Memory B cell (primary cell): ENCODE measurements around the gene RANBP17.

Experiments used
- ATAC-seq: fragments of 150-1000 bp; cut with Tn5 transposase; 2 replicates; pipeline ENCODE4 v1.10.0; 2021; ENCODE audit warnings: low read depth, mild to moderate bottlenecking, moderate library complexity
- DNase-seq, 2 donors: peaks; one replicate each; pipeline ENCODE4 v3.0.0; 2022; ENCODE audit warnings: low spot score in 2 of 2
- H3K27ac Mint-ChIP-seq: one replicate; pipeline ENCODE4 v1.8.0; 2022; ENCODE audit warnings: mild to moderate bottlenecking, moderate library complexity, mixed read lengths
- H3K27me3 Mint-ChIP-seq: one replicate; pipeline ENCODE4 v1.8.0; 2022; ENCODE audit warnings: mixed read lengths
- H3K36me3 Mint-ChIP-seq: one replicate; pipeline ENCODE4 v1.8.0; 2022; ENCODE audit warnings: mild to moderate bottlenecking, mixed read lengths
- H3K4me1 Mint-ChIP-seq: one replicate; pipeline ENCODE4 v1.8.0; 2022; ENCODE audit warnings: mixed read lengths
- H3K4me3 Mint-ChIP-seq: one replicate; pipeline ENCODE4 v1.8.0; 2022; ENCODE audit warnings: mild to moderate bottlenecking, moderate library complexity, mixed read lengths
- H3K9me3 Mint-ChIP-seq: one replicate; pipeline ENCODE4 v1.8.0; 2022; ENCODE audit warnings: mixed read lengths

The RANBP17 gene

DNA sequence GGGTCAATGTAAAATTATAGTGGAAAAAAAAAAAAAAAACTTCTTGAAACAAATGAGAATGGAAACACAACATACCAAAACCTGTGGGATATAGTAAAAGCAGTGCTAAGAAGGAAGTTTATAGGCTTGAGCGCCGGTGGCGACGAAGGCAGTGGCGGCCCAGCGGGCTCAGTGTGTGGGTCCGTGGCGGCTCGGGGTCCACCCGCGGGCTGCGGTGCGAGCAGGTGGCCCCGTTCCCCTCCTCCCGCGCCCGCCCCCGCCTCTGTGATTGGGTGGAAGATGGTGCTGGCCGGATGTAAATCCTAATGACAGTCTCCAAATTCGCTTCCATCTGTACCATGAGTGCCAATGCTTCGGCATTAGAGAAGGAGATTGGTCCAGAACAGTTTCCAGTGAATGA is 389.7 kb downstream of the RANBP17 start:
- Mint-ChIP-seq H3K9me3 (peaks cover 11% of the 10 kb centered on the region), H3K27me3 (peaks cover 4% of the 10 kb centered on the region), H3K36me3 (no peaks in the 10 kb centered on the region), H3K4me1 (no peaks in the 10 kb centered on the region), H3K4me3 (no peak overlapping the region), H3K27ac (no peak overlapping the region)
- ATAC-seq (no peak), DNase-seq (no peak)

DNA sequence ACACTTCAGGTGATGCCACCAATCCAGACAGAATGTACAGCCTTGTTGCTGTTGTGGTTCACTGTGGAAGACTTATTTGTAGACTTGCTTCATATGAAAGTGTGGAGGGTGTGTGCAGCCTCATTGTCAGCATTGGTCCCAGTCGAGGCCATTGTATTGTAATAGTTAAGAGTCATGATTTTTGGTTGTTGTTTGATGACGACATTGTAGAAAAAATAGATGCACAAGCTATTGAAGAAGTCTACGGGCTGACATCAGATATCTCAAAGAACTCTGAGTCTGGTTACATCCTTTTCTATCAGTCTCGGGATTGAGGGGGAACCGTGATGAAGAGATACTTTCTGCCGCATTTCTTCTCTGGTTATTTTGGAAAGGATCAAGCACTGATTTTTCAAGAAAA is 390.9 kb downstream of the RANBP17 start:
- Mint-ChIP-seq H3K27ac (no peak overlapping the region), H3K4me1 (no peaks in the 10 kb centered on the region), H3K4me3 (no peak overlapping the region), H3K9me3 (peaks cover 9% of the 10 kb centered on the region), H3K27me3 (peaks cover 2% of the 10 kb centered on the region), H3K36me3 (no peaks in the 10 kb centered on the region)
- ATAC-seq (no peak), DNase-seq (no peak)

DNA sequence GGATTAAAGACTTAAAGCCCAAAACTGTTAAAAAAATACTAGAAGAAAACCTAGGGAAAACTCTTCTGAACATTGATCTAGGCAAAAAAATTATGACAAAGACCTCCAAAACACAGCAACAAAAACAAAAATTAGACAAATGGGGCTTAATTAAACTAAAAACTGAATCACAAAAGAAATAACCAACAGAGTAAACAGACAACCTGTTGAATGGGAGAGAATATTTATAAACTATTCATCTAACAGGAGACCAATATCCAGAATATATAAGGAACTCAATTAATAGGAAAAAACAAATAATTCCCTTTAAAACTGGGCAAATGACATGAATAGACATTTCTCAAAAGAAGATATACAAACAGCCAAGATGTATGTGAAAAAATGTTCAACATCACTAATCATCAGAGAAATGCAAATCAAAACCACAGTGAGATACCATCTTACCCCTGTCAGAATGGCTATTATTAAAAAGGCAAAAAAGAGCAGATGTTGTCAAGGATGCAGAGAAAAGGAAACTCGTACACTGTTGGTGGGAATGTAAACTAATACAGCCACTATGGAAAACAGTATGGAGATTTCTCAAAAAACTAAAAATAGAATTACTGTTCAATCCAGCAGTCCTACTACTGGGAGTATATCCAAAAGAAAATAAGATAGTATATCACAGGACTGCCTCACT is 397.1 kb downstream of the RANBP17 start:
- H3K4me1 Mint-ChIP-seq = no peaks in the 10 kb centered on the region
- ATAC-seq = no peak
- no peaks in the 10 kb centered on the region for H3K27me3 Mint-ChIP-seq
- H3K27ac Mint-ChIP-seq = no peak overlapping the region
- no peak for DNase-seq
- no peaks in the 10 kb centered on the region for H3K36me3 Mint-ChIP-seq
- H3K4me3 Mint-ChIP-seq = no peak overlapping the region
- H3K9me3 Mint-ChIP-seq = no peaks in the 10 kb centered on the region

DNA sequence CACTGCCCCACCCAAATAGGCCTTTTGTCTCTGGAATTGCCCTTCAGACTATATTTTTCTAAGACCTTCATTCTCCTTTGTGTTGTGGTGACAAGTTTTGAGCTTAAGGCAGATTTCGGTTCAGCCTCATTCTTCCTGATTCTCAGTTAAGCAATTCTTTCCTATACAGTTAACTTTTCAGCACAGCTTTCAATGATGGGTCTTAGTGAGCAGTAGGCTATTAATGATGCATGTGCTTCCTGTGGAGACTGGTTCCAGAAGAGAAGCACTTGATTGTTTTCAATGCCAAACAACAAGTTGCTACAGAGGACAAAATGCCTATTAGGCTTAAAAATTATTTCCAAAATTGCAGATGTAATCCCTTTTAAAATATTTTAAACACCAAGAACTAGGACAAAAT is 399.5 kb downstream of the RANBP17 start:
- Mint-ChIP-seq H3K4me3 (no peak overlapping the region), H3K9me3 (no peaks in the 10 kb centered on the region), H3K27ac (no peak overlapping the region), H3K4me1 (no peaks in the 10 kb centered on the region), H3K36me3 (no peaks in the 10 kb centered on the region), H3K27me3 (peaks cover 3% of the 10 kb centered on the region)
- no peak for DNase-seq
- ATAC-seq = no peak

DNA sequence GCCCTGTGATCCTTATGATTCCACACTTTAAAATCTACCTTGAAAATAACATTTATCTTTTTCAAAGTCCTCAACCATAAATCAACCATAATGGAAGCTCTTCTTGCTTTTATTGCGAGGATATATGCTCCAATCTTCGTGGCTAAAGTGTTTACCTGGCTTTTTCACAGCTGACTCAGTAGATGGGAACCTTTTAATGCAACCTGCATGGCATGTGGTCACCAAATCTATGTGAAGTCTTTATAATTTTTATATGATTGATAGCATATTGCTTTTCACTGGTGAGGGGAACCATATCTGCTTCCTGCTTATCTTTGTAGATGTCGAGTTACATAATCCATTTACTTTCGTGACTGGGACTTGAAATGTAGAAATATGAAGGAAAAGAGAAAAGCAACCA is 400.1 kb downstream of the RANBP17 start:
- H3K4me3 Mint-ChIP-seq = no peak overlapping the region
- ATAC-seq (no peak), DNase-seq (no peak)
- peaks cover 3% of the 10 kb centered on the region for H3K27me3 Mint-ChIP-seq
- H3K4me1 Mint-ChIP-seq = no peaks in the 10 kb centered on the region
- H3K27ac Mint-ChIP-seq = no peak overlapping the region
- no peaks in the 10 kb centered on the region for H3K36me3 Mint-ChIP-seq
- H3K9me3 Mint-ChIP-seq = no peaks in the 10 kb centered on the region

DNA sequence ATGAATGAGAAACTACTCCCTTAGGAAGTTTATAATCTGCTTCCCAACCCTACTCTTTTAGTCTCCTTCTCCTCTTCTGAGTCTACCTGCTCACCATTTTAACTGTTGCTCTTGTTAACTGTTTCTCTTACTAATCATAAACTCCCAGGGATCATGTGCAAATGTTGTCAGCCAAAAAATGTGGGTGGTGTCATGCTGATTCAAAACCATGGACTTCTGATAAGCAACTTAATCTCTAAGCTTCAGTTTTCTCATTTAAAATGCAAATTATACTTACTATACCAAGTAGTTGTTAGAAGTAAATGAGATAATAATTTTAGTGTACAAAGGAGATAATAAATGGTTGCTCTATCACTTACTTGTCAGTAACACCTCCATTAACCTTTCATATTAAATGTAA is 401.4 kb downstream of the RANBP17 start:
- DNase-seq (no peak), ATAC-seq (no peak)
- Mint-ChIP-seq H3K4me1 (no peaks in the 10 kb centered on the region), H3K9me3 (no peaks in the 10 kb centered on the region), H3K27me3 (peaks cover 3% of the 10 kb centered on the region), H3K36me3 (no peaks in the 10 kb centered on the region), H3K27ac (no peak overlapping the region), H3K4me3 (no peak overlapping the region)

DNA sequence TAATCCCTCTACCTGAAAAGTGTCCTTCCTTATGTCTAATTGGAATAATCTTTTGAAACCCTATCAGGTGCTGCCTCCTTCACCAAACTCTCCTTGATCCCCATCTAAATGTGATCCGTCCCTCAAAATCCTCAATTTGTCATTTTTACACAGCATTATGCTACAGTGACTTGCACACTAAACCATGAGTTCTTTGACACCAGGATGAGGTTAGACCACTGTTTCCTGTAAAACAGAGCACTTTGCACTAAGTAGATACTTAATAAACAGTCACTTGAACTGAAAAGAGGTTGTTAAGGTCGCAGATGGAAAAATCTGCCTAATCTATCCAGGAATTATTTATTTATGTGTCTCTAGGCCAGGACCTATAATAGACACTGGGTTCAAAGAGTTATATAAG is 403.0 kb downstream of the RANBP17 start:
- no peak for DNase-seq
- ATAC-seq = no peak
- Mint-ChIP-seq H3K9me3 (no peaks in the 10 kb centered on the region), H3K27me3 (peaks cover 3% of the 10 kb centered on the region), H3K4me3 (no peak overlapping the region), H3K36me3 (no peaks in the 10 kb centered on the region), H3K27ac (no peak overlapping the region), H3K4me1 (no peaks in the 10 kb centered on the region)

DNA sequence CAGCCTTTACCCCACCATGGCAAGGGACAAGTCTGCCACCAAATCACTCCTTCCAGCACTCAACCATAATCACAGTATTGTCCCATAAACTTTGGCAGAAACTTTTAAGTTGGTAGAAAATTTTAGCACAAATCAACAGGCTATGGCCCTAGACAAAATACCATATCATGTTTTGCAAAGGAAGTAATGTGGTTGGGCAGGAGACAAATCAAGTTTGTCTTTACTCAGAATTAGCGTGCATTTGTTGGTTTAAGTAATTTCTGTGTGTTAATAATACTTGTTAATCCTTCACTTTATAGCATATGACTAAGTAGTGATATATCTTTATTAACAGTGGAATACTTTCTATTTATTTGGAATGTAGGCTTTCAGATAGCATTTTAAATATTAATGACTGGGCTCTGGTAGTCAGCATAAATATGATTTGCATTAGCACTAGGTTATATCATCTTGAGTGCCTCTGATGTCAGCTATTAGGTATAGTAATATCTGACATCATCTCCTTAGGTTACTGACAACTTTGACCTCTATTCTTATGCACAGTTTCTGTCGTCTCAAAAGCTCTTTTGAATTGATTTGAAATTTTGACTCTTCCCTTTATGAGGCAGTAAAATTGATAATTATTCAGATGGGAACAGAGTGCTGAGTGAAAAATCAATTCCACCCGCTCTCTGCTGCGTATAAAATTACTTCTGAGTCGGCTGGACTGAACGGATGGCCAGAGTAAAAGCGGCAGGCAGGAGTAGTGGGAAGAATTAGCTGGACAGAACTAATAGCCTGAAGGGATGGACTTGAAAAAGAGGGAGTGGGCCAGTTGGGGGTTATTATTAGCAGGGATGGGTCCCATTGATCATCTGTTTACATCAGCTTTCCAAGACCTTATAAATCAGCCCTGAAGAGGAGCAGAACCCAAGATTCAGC is 407.1 kb downstream of the RANBP17 start:
- H3K27ac Mint-ChIP-seq = no peak overlapping the region
- H3K4me1 Mint-ChIP-seq = no peaks in the 10 kb centered on the region
- H3K36me3 Mint-ChIP-seq = peaks cover 3% of the 10 kb centered on the region
- H3K9me3 Mint-ChIP-seq = peaks cover 5% of the 10 kb centered on the region
- peaks cover 9% of the 10 kb centered on the region for H3K27me3 Mint-ChIP-seq
- ATAC-seq (no peak), DNase-seq (no peak)
- no peak overlapping the region for H3K4me3 Mint-ChIP-seq

DNA sequence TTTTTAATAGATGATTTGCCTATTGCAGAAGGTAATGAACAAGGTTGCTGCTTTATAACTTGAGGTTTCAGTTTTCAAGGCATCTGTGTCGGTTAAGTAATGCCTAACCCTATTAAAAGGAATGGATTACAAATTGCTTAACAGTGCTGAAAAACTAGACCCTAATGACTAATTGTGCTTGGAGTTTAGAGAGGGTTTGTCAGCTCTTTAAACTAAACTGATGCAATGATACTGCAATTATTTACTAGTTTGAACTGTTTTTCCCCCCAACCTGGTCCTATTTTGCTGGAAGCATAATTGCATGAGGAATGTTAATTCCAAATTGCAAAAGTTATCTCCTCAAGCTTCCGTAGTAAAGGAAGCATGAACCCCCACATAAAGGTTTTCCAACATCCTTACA is 407.9 kb downstream of the RANBP17 start:
- Mint-ChIP-seq H3K36me3 (peaks cover 3% of the 10 kb centered on the region), H3K27me3 (peaks cover 8% of the 10 kb centered on the region), H3K4me3 (no peak overlapping the region), H3K4me1 (no peaks in the 10 kb centered on the region), H3K27ac (no peak overlapping the region), H3K9me3 (peaks cover 5% of the 10 kb centered on the region)
- DNase-seq (no peak), ATAC-seq (no peak)

DNA sequence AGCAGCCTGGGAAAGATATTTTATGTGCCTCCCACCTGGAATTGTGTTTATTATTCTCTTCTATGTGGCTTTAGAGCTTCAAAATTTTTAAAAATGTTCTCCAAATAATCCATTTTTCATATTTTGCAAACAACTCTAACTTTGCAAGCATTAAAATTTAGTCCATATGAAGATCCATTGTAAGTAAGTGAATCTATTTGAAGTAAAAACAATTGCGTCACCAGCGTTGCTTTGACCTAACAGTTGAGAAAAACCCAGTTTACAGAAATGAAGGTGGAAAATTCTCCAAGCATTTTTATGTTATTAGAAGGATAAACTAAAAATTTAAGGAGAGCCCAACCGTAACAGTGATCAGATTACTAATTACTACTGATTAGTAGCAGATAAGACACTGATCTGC is 408.3 kb downstream of the RANBP17 start:
- Mint-ChIP-seq H3K4me1 (no peaks in the 10 kb centered on the region), H3K27ac (no peak overlapping the region), H3K4me3 (no peak overlapping the region), H3K36me3 (peaks cover 3% of the 10 kb centered on the region), H3K27me3 (peaks cover 6% of the 10 kb centered on the region), H3K9me3 (peaks cover 5% of the 10 kb centered on the region)
- no peak for DNase-seq
- ATAC-seq = no peak

DNA sequence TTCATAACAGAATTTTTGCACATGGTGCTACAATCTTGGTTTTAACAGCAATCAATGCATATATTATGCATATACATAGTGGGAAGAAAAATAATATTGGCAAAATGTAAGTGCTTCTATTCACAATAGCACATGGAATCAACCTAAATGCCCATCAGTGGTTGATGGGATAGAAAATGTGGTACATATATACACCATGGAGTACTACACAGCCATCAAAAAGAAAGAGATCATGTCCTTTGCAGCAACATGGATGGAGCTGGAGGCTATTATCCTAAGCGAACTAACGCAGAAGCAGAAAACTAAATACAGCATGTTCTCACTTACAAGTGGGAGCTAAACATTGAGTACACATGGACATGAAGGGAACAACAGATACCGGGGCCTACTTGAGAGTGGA is 410.0 kb downstream of the RANBP17 start:
- Mint-ChIP-seq H3K4me3 (no peak overlapping the region), H3K27me3 (peaks cover 6% of the 10 kb centered on the region), H3K36me3 (peaks cover 3% of the 10 kb centered on the region), H3K4me1 (no peaks in the 10 kb centered on the region), H3K9me3 (peaks cover 5% of the 10 kb centered on the region), H3K27ac (no peak overlapping the region)
- ATAC-seq (no peak), DNase-seq (no peak)

DNA sequence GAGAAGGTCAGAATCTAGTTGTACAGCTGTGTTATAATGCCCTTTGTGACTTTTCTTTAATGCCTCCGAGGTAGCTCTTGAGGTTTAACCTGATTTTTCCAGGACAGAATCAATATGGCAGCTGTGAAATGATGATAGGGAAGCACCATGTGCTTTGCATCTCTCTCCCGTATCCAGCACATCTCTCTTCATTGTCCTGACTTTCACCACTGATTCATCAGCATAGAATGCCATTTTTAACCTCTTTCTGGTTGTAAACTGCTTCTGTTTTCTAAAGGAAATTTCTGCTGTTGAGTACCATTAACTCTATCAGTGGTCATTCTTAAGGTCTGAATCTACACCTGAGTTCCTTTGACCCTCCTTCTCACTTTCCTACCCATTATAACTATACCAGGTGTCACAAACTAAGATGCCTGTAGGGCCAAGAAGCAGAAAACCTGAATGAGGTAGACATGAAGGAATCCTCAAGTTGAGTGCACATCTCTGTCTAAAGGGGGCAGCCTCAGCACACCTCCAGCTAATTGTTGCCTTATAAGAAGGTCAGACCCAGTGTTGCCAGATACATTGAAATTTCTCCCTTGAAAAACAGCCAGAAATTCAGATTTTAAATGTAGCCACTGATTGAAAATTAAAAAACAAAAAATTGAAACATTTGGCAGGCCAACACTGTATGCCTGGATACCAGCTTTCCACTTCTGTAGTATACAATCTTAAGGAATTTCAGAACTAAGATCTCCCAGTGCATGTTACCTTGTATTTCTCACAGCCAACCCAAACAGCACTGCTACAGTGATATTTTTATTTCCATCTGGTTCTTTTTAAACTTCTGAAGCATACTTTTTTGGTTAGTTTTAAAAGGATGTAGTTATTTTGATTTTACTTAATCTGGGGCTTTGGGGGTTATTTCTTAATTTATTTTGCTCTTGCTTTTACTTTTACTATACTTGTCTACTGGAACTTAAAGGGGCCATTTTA is 411.5 kb downstream of the RANBP17 start:
- H3K27ac Mint-ChIP-seq = no peak overlapping the region
- H3K27me3 Mint-ChIP-seq = peaks cover 6% of the 10 kb centered on the region
- H3K36me3 Mint-ChIP-seq = peaks cover 3% of the 10 kb centered on the region
- H3K4me3 Mint-ChIP-seq = no peak overlapping the region
- H3K4me1 Mint-ChIP-seq = no peaks in the 10 kb centered on the region
- ATAC-seq (no peak), DNase-seq (no peak)
- H3K9me3 Mint-ChIP-seq = peaks cover 5% of the 10 kb centered on the region

DNA sequence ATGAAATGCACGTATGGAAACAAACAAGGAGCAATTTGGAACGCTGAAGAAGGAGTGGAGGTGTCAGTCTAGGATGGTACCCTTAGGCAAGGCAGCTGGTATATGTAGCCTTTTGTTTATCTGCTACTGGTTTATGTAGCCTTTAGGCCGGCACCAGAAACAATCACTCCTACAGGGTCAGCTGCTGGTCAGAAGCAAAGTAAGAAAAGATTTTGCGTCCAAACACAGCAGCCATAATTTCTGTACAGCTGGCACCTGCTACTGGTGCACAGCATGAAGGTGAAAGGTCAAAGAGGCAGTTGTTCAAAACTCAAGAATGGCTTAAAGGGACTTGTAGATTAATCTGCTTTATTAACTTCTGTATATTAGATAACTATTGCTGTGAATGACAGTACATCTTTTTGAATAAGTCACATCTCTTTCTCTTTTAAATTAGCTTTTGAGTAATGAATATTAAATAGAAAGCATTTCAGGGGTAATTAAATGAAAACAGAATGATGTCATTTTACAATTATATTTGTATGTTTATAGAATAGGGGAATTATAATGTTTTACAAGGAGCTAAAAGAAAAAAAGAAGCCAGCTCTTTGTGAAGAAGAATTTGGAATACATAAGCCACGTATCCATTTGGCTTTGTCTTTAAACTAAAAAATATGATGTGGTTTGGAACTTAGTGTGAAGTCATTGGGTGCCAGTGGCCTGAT is 414.2 kb downstream of the RANBP17 start:
- Mint-ChIP-seq H3K4me1 (no peaks in the 10 kb centered on the region), H3K36me3 (peaks cover 3% of the 10 kb centered on the region), H3K9me3 (peaks cover 5% of the 10 kb centered on the region), H3K27me3 (peaks cover 8% of the 10 kb centered on the region), H3K27ac (no peak overlapping the region), H3K4me3 (no peak overlapping the region)
- ATAC-seq (no peak), DNase-seq (no peak)
